ENCODE data around the gene PPFIBP2.

GRCh38 chr11:7561562-7561961 lies 47.8 kb downstream of the PPFIBP2 start:
- TF ChIP-seq POLR2A (IDR thresholded peaks at IDR 0.05; ENCODE audit: borderline replicate concordance, extremely low read depth, insufficient read depth, insufficient read length) (no peak), SP1 (IDR thresholded peaks at IDR 0.05; ENCODE audit: low read depth) (no peak), SIN3A (IDR thresholded peaks at IDR 0.05; ENCODE audit: low read depth) (no peak), SRF (IDR thresholded peaks at IDR 0.05; ENCODE audit: low read depth) (no peak), CTCF (IDR thresholded peaks at IDR 0.05 in 2 of 3, conservative IDR thresholded peaks at IDR 0.05 in 1 of 3; ENCODE audit: borderline replicate concordance in 1 of 3, insufficient read depth in 1 of 3, low read depth in 2 of 3, low read length in 2 of 3) (no peak), POLR2AphosphoS5 (IDR thresholded peaks at IDR 0.05; ENCODE audit: low read depth, low read length) (no peak), ZNF274 (IDR thresholded peaks at IDR 0.05; ENCODE audit: low read depth, low read length) (no peak), YY1 (IDR thresholded peaks at IDR 0.05; ENCODE audit: extremely low read depth, insufficient replicate concordance, low read depth, low read length) (no peak)

Data from HCT116 (cell line).